Mucosa of descending colon (tissue), 3 donors: ENCODE results near the gene ZBED4. TPM values are rescaled to one million over a fixed set of nuclear protein-coding genes. Genes with fewer than 3 reads are reported as not detected.
A peak's percentile ranks its signal among the peaks of the same experiment; 100 is the strongest.

Source experiments
- ATAC-seq: fragments of 200-7000 bp; cut with Tn5 transposase; one replicate; pipeline ENCODE4 v1.9.1; 2020; ENCODE audit warnings: mild to moderate bottlenecking, moderate library complexity
- DNase-seq, 3 donors: peaks; one replicate each; pipeline ENCODE4 v3.0.0-alpha.2; 2020
- H3K36me3 ChIP-seq: fragments of 200-600 bp; one replicate; pipeline ENCODE4 v1.8.0; 2021; ENCODE audit warnings: low read depth, mild to moderate bottlenecking
- H3K4me1 ChIP-seq: fragments of 200-600 bp; one replicate; pipeline ENCODE4 v1.8.0; 2021; ENCODE audit warnings: low read depth, mild to moderate bottlenecking
- H3K4me3 ChIP-seq: fragments of 200-600 bp; one replicate; pipeline ENCODE4 v1.8.0; 2021; ENCODE audit warnings: mild to moderate bottlenecking
- H3K9me3 ChIP-seq: fragments of 200-600 bp; one replicate; pipeline ENCODE4 v1.8.0; 2021; ENCODE audit warnings: mild to moderate bottlenecking
- CTCF ChIP-seq: fragments of 200-600 bp; IDR thresholded peaks from one replicate; pipeline ENCODE4 v1.8.0; 2022; ENCODE audit warnings: antibody characterized with exemption, mild to moderate bottlenecking
- intact Hi-C, 2 donors: fragments of 100-400 bp; cut with DNase I in 1 of 2; cut with micrococcal nuclease in 1 of 2; formaldehyde crosslinking; loops; one replicate each; pipeline versions ENCODE4 v1.11.0 to v1.11.1; 2022; cut with DNase I, micrococcal nuclease
- total RNA-seq, 3 donors: library from RNA; stranded (reverse); fragmentation: NEBNext Ultra II Directional in 2 of 3; extraction: Animal tissue kit (Norgen Biotek cat#: 25700) in 2 of 3; gene quantifications; one replicate each; pipeline versions ENCODE4 v1.2.1 to v1.2.4, GENCODE V29; 2021 to 2023
- donor health status: DM: no; HTN: no; CAD: no; lungs with moderate emphysema.
- donor health status: DM: no; HTN: no; CAD: no.
- donor health status: DM: no; HTN: yes; CAD: no.

ZBED4 gene
- total RNA-seq, 3 donors from 2014 or later = 13.7 to 18.2 (median 18.1) TPM

- Histone ChIP-seq H3K4me1 (peaks cover 22% of the 10 kb centered on the region), H3K4me3 (no peak overlapping the region), H3K36me3 (no peaks in the 10 kb centered on the region), H3K9me3 (no peaks in the 10 kb centered on the region)
- TF ChIP-seq CTCF = no peak
- DNase-seq (peak in 1 of 3 donors; percentile 50), ATAC-seq (no peak)
- intact Hi-C loops = loop anchor here in 1 of 2 donors (10.0 kb wide), 1 partner anchor 147 kb away; no protein-coding TSS in a partner anchor
Measured at GRCh38 chr22:49921508-49922278, 68.0 kb downstream of the ZBED4 start.

GRCh38 chr22:49922484-49922883 is 68.8 kb downstream of the ZBED4 start:
- Histone ChIP-seq H3K4me1 (peaks cover 14% of the 10 kb centered on the region), H3K4me3 (no peak overlapping the region), H3K36me3 (no peaks in the 10 kb centered on the region), H3K9me3 (no peaks in the 10 kb centered on the region)
- peak in 1 of 3 donors; percentile 53 for DNase-seq
- intact Hi-C loops = loop anchor here in 1 of 2 donors (10.0 kb wide), 1 partner anchor 148 kb away; no protein-coding TSS in a partner anchor
- TF ChIP-seq CTCF = no peak
- ATAC-seq = no peak

GRCh38 chr22:49922926-49923325 is 69.3 kb downstream of the ZBED4 start:
- no peak for TF ChIP-seq CTCF
- H3K36me3 ChIP-seq = no peaks in the 10 kb centered on the region
- no peaks in the 10 kb centered on the region for H3K9me3 ChIP-seq
- H3K4me1 ChIP-seq = peaks cover 12% of the 10 kb centered on the region
- ATAC-seq (no peak), DNase-seq (peak in 2 of 3 donors; percentile 23 to 54)
- intact Hi-C loops = loop anchor here in 1 of 2 donors (10.0 kb wide), 1 partner anchor 148 kb away; no protein-coding TSS in a partner anchor
- no peak overlapping the region for H3K4me3 ChIP-seq

GRCh38 chr22:49923445-49923844 is 69.8 kb downstream of the ZBED4 start:
- Histone ChIP-seq H3K4me1 (peaks cover 12% of the 10 kb centered on the region), H3K36me3 (no peaks in the 10 kb centered on the region), H3K9me3 (no peaks in the 10 kb centered on the region), H3K4me3 (no peak overlapping the region)
- intact Hi-C loops = loop anchor here in 1 of 2 donors (10.0 kb wide), 1 partner anchor 149 kb away; no protein-coding TSS in a partner anchor
- DNase-seq = peak in 1 of 3 donors; percentile 50
- no peak for ATAC-seq
- TF ChIP-seq CTCF = no peak

- no peak for ATAC-seq
- peak in 1 of 3 donors; percentile 57 for DNase-seq
- H3K4me1 ChIP-seq = peaks cover 6% of the 10 kb centered on the region
- no peaks in the 10 kb centered on the region for H3K9me3 ChIP-seq
- intact Hi-C loops = loop anchor here in 1 of 2 donors (10.0 kb wide), 1 partner anchor 149 kb away; no protein-coding TSS in a partner anchor
- no peak for TF ChIP-seq CTCF
- no peaks in the 10 kb centered on the region for H3K36me3 ChIP-seq
- no peak overlapping the region for H3K4me3 ChIP-seq
Measured at GRCh38 chr22:49924113-49924833, 70.6 kb downstream of the ZBED4 start.
